GM18519 (cell line): ENCODE results near the gene ZNF519.
"Not testable (repeated sequence)": the region's sequence is repeated elsewhere in the genome, so short reads cannot be mapped to it uniquely, and the experiment has no call there.

Source experiments
- ATAC-seq: cut with Tn5 transposase; IDR thresholded peaks from one replicate; pipeline ENCODE4 v1.9.1; 2021; ENCODE audit warnings: mild to moderate bottlenecking, moderate library complexity; ENCODE audit not compliant: unreplicated experiment, low FRiP score

The ZNF519 gene

GRCh38 chr18:14147935-14148865 is 16.0 kb upstream of the ZNF519 start:
- ATAC-seq, result not testable (repeated sequence)

GRCh38 chr18:14146771-14147170 is 14.5 kb upstream of the ZNF519 start:
- ATAC-seq, result not testable (repeated sequence)

GRCh38 chr18:14145581-14146338 is 13.5 kb upstream of the ZNF519 start:
- not testable (repeated sequence) for ATAC-seq

GRCh38 chr18:14145021-14145420 is 12.8 kb upstream of the ZNF519 start:
- not testable (repeated sequence) for ATAC-seq

- no peak for ATAC-seq
Observed at GRCh38 chr18:14144628-14144895, 12.3 kb upstream of the ZNF519 start.

GRCh38 chr18:14143871-14144627 is 11.8 kb upstream of the ZNF519 start:
- ATAC-seq, result not testable (repeated sequence)

GRCh38 chr18:14143396-14143795 is 11.2 kb upstream of the ZNF519 start:
- ATAC-seq, result not testable (repeated sequence)

- ATAC-seq, result not testable (repeated sequence)
Observed at GRCh38 chr18:14142177-14142576, 9.9 kb upstream of the ZNF519 start.

GRCh38 chr18:14139583-14139982 is 7.3 kb upstream of the ZNF519 start:
- not testable (repeated sequence) for ATAC-seq

- ATAC-seq, result not testable (repeated sequence)
Observed at GRCh38 chr18:14137971-14138370, 5.7 kb upstream of the ZNF519 start.

GRCh38 chr18:14131696-14132270 is 452 bp downstream of the ZNF519 start:
- ATAC-seq, result not testable (repeated sequence)

GRCh38 chr18:14130804-14131203 is 1.4 kb downstream of the ZNF519 start:
- not testable (repeated sequence) for ATAC-seq

- ATAC-seq, result no peak
Observed at GRCh38 chr18:14124689-14125088, 7.5 kb downstream of the ZNF519 start.

GRCh38 chr18:14122097-14122496 is 10.1 kb downstream of the ZNF519 start:
- no peak for ATAC-seq

GRCh38 chr18:14120926-14121325 is 11.3 kb downstream of the ZNF519 start:
- ATAC-seq, result no peak

GRCh38 chr18:14117606-14118005 is 14.6 kb downstream of the ZNF519 start:
- no peak for ATAC-seq

GRCh38 chr18:14106906-14107305 is 25.3 kb downstream of the ZNF519 start:
- no peak for ATAC-seq

GRCh38 chr18:14104906-14105748 is 27.1 kb downstream of the ZNF519 start:
- no peak for ATAC-seq

GRCh38 chr18:14104201-14104600 is 28.0 kb downstream of the ZNF519 start:
- no peak for ATAC-seq
